SH-SY5Y (cell line): Measurements from ENCODE around the gene SRPK3.

ENCODE experiments used
- GATA2 ChIP-seq: IDR thresholded peaks from 2 replicates; pipeline ENCODE4 v1.6.1; 2011; ENCODE audit warnings: mild to moderate bottlenecking, low read depth, low read length
- GATA3 ChIP-seq: IDR thresholded peaks from 2 replicates; pipeline ENCODE4 v1.6.1; 2011; ENCODE audit warnings: low read depth, mild to moderate bottlenecking, low read length, moderate library complexity

SRPK3 gene

DNA sequence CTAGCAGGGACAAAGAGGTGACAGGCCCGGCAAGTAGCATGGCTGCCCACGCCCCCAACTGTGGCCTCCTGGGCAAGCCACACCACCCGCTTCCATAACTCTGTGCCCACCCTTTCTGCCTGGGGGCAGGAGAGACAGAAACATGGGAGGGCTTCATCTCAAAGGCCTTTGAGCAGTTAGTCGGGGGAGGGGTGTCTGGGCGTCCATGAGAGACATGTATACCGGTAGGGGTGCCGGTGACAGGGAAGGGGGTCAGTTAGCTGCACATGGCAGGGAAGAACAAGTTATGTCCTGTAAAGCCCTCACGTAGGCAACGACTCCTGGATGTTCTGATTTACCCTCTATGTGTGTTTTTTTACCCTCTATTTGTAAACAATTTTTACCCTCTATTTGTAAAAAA is 40.2 kb downstream of the SRPK3 start:
- TF ChIP-seq GATA2 (no peak), GATA3 (no peak)

DNA sequence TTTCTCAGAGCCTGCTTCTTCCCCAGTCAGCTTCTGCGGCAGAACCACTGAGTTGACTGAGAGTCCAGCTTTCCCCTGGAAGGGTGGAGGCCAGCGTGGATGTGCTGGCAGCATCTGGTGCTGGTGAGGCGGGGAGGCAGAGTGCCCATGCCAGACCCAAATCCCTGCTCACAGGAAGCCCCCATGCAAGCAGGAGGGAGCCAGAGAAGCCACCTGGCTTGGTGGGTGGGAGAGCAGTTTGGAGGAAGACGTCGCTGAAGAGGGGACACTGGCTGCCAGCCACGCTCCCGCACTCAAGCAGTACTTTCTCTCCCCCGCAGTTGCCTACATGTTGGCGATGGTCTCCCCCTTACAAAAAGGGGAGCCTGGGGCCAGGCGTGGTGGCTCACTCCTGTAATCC is 43.5 kb downstream of the SRPK3 start:
- TF ChIP-seq GATA3, result no peak
- TF ChIP-seq GATA2, result no peak

DNA sequence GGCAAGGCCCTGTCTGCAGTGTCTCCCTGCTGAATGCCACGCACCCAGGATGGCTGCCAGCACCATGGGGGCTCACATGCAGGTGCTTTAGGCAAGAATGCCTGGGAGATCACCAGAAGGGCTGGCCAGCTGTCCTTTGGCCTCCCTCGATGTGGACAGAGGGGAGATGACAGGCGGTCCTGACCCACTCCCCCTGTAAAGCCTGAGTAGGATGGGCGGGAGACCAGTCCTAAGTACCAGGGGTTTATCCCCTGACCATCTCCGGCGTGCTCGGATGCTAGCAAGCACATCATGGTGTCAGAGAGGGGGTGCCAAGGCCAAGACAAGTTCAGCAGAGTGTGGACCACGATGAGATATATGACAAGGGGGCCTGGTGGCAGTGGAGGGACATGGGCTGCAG is 44.2 kb downstream of the SRPK3 start:
- TF ChIP-seq GATA3 (no peak), GATA2 (no peak)

DNA sequence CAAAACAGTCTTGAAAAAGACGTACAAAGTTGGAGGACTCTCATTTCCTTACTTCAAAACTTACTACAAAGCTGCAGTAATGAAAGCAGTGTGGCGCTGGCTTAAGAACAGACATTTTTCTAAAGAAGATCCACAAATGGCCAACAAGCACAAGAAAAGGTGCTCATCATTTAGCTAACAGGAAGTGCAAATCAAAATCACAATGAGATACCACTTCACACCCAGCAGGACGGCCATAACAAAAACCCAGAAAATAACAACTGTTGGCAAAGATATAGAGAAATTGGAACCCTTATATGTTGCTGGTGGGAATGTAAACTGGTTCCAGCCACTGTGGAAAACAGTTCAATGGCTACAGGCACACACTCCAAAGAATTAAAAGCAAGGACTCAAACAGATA is 46.2 kb downstream of the SRPK3 start:
- TF ChIP-seq GATA2 (no peak), GATA3 (no peak)

DNA sequence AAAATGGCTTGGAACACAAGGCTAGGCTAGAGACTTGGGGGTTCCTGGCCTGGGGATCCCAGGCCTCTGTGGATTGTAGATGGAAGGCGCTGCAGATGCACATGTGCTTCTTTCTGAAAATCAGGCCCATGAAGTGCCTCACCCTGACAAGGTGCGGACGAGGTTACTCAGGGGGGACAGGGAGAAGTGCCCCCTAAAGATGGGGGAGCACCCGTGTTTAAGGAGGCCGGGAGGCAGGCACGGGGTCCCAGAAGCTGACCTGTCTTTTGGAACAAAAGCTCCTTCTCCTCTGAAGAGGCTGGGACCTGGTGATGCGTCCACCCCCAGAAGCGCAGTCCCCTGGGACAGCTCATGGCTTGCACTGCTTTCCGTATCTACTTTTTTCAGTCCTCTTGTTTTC is 47.1 kb downstream of the SRPK3 start:
- TF ChIP-seq GATA2, result no peak
- no peak for TF ChIP-seq GATA3

DNA sequence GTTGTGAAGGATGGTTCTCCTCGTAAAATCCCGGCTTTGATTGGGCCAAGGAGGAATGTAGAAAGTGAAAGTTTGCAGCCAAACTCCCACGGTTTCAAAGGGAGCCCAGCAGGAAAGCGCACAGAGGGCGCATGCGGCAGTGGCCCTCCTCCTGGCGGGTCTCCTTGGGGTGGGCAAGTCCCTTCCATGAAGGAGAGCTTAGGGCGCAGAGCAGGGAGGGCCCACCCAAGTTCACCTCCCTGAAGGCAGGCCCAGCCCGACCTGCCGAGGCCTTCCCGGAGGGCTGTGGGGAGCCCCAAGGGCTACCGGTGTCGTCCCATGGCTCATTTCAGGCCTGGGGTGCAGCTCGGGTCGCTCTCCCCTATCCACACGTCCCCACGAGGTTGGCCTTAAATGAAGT is 47.5 kb downstream of the SRPK3 start:
- no peak for TF ChIP-seq GATA2

DNA sequence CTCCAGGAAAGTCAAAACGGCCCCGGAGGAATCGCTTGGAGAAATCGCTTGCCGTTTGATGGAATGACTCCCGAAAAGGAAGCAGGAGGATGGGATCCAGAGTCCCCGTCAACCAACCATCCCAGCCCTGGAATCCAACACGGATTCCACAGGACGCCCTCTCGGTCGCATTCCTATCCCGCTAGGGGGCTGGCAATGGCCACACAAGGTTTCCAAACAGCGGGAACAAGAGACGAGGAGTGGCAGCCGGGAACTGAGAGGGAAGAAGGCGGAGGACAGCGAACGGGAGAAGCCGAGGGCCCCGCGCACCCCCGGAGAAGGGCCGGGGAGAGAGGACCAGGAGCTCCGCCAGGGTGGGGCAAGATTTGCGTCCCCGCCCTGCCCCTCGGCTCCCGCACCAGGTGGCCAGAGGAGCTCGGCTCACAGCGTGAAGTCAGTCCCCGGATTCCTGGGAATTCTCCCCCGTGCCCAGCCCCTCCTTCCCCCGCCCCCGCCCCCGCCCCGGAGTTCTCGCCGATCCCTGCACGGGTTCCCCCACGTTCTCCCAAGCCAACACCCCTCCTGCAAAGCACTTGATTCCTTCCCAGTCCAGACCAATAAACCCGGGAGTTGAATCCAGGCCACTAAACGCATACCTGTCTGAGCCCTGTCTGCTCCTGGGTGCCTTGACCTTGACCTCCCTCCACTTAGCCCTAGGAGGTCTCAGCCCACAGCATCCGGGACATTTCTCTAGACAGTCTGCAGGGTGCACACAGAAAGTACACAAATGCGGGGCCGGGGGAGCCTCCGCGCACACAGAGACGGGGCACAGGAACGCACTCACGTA is 48.1 kb downstream of the SRPK3 start:
- no peak for TF ChIP-seq GATA2
- TF ChIP-seq GATA3, result no peak

DNA sequence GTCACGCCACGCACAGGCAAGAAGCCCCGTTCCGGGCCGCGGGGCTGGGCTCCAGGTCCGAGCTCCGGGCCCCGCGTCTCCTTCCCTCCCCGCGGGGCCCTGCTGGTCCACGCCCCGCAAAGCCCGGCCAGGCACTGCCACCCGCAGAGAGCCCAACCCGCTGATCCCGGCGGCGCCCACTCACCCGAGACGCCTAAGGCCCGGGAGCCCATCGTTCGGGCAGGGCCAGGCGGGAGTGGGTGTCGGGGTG is 48.6 kb downstream of the SRPK3 start:
- TF ChIP-seq GATA3 (no peak), GATA2 (no peak)

DNA sequence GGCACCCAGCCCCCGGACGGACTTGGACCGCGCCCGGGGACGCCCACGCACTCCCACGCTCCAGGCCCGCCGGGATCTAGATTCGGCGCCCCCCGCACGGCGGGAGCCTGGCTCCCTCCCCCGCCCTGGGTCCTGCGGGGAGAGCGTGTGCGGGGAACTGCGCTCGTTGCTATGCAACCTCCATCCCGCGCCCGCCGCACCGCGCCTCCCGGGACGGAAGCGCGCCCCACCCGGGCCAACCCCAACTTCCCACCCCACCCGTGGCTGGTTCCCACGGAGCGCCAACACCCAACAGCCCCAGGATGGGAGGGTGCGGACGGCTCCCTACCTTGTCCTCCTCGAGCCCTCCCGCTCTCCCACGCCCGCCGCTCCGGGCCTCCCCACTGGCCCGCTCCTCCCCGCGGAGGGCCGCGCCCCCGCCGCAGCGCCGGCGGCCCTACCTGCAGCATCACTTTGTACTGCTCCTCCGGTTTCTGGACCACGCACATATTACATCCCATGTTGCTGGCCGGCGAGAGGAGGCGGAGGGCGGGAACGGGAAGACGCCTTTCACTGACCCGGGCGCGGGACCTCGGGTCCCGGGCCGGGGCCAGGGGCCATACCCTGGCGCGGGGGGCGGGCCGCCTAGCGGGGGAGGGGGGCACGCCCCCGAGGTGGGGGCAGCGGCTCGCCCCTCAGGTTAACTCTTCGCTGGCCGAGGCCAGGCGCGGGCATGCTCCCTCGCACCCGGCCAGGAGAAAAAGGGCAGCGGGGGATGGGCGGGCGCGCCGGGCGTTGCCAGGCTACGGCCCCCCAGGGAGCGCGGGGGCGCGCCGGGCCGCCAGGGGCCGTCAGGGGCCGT is 49.2 kb downstream of the SRPK3 start, which contains the start of gene PDZD4:
Gene PDZD4 (minus strand): TSS at position 746 of the 841 bp plus-strand sequence. CDS start 246 bp downstream, at position 500.
- TF ChIP-seq GATA3, result no peak
- TF ChIP-seq GATA2, result no peak

DNA sequence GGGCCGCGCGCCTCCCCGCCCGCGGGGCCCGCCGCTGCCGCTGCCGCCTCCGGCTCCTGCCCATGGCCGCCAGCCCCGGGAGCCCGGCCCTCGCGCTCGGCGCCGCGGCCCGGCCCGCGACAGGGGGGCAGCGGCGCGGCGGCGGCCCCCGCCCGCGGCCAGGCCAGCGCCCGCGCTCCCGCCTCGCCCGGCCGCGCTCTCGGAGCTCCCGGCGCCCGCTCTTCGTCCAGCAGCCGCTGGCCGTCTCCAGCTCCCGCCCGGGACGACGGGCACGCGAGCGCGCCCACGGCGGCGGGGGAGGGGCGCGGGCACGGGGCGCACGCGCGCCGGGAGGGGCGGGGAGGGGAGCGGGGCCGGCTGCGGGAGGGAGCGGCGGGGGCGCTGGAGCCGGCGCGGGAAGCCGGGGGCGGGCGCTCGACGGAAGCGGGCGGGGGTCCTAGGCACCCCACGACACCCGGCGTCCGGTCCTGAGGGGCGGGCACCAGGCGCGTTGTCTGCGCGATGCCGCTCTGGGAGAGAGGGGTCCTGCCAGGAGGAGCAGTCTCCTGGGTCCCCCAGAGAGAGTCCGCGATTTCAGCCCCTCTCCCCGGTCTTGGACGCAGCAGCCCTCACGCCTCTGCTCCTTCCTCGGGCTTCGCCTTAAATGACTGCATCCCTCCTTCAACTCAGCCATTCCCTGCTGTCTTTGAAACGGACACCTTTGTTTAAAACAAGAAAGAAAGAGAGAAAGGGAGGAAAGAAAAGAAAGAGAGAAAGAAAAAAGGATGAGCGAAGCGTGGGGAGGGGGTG is 50.0 kb downstream of the SRPK3 start:
- TF ChIP-seq GATA2, result no peak
- TF ChIP-seq GATA3, result no peak

DNA sequence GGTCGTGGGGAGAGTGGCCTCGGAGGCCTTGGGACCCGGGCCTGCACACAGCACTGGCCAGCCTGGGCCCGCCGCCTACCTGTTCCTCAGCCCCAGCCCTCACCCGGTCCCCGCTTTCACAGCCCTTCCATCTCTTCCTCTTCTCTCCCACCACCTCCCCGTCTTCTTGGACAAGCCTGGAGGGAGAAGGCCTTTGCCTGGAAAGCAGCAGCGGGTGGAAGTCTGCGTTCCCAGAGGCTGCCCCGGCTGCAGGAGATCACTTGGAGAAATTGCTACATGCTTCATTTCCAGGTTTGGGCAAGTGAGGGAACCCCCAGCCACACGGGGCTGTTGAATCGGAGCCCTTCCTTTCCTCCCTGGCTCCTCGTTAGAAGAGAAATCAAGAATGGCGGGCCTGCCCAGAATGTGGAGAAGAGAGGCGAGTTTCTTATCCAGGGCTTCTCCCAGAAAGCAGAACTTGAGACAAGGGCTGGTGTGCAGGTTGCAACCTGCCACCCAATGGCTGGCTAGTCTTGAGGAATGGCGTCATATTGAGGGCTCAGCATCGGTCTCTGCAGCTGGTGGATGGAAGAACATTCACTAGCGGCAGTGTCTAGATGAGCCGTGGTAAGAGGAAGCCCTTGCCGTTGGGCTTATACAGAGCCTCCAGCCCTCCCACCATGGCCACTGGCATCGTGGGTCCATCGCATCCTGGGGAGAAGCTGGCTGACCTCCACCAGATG is 50.7 kb downstream of the SRPK3 start:
- no peak for TF ChIP-seq GATA3
- TF ChIP-seq GATA2, result no peak

DNA sequence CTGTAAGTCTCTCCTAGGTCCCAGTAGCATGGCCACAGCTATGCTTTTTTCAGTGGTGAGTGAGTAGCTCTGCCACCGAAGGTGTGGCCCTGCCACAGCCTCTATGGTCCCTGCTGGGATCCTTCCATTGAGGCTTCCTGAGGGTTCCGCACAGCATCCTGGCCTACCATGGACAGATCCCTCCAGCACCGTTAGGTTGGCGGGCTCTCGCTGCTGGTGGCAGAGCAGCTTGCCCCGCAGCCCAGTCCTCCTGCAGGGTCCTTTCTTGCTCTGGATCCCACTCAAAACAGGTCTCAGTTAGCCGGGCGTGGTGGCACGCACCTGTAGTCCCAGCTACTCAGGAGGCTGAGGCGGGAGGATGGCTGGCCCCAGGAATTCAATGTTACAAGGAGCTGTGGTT is 51.9 kb downstream of the SRPK3 start:
- TF ChIP-seq GATA2 (no peak), GATA3 (no peak)
